Muscle of arm (tissue), 12 donors: ENCODE data around the gene ATP4B. TPM values are rescaled to one million over a fixed set of nuclear protein-coding genes. Genes with fewer than 3 reads are reported as not detected.

Source experiments
- DNase-seq: peaks from one replicate; pipeline ENCODE4 v3.0.0-alpha.2; 2013
- polyA plus RNA-seq, 12 donors: library from polyadenylated mRNA; unstranded; fragments of 120-200 nt; gene quantifications; one replicate each; pipeline ENCODE4 v1.2.1, GENCODE V29; 2013; ENCODE audit not compliant: insufficient read length in 12 of 12

The ATP4B gene
- polyA plus RNA-seq, 12 donors = 0.10 to 0.13 (median 0.12) TPM; not detected in 9

DNA sequence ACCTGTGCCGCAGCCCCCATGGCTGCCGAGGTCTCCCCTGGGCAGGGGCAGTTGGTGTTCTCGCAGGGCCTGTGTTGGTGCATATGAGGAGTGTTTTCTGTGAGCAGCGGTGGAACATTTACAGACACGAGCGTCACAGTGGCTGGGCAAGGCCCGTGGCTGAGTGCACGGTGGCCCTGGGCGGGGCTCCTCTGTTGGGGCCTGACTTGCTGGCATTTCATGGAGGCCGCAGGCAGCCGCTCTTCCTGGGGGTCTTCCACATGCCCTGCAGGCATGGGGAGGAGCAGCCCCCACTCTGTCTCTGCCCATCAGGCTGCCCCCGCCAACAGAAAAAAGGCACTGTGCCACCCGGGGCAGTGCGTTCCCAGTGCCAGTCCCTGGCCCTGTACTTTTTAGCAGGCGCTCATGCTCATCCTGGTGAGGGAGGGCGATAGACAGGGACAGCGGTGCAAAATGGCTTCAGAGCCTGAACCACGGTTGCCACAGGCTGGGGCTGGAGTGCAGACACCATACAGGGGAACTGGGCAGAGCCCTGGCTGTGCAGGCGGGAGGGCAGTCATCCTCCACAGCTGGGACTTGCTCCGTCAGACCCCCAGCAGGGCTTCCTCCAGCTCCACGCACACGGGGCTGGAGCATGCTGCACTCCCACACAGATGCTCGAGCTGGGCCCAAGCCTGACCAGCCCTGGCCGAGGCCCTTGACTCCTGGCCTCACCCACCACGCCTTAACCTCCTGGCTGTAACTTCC is 49.9 kb downstream of the ATP4B start:
- no peak for DNase-seq

DNA sequence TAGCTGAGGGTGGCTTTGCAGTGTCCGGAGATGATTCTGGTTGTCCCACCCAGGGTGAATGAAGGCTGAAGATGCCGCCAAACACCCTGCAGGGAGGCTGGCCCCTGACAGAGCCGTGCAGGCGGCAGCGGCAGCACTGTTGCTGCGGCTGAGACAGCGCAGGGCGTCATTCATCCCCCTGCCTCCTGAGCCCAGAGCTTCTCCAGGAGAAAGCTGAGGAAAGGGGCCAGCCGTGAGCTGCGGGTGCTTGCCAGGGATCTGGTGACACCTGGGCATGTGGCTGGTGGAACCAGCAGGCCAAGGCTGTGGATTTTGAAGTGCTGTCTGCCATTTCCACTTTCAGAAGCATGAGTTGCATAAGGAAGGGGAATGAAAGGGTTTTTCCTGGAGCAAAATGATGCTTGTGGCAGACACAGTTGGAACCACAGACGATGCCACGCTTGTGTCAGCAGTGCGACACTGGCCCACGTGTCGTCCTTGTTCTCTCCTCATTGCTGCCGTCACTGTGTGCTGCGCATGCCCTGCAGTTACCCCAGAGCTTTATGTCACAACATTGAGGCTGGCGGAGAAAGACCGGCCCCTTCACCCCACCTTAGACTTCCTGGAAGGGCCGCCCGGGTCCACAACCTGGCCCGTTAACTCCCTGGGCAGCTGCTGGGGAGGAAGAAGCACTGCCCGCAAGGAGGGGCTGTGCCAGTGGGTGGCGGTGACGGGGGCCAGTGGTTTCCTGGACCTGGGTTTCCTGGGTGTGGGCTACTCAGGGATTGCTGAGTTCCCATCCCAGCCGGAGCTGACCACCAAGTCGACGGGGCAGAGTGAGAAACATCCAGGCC is 50.7 kb downstream of the ATP4B start:
- DNase-seq = no peak

DNA sequence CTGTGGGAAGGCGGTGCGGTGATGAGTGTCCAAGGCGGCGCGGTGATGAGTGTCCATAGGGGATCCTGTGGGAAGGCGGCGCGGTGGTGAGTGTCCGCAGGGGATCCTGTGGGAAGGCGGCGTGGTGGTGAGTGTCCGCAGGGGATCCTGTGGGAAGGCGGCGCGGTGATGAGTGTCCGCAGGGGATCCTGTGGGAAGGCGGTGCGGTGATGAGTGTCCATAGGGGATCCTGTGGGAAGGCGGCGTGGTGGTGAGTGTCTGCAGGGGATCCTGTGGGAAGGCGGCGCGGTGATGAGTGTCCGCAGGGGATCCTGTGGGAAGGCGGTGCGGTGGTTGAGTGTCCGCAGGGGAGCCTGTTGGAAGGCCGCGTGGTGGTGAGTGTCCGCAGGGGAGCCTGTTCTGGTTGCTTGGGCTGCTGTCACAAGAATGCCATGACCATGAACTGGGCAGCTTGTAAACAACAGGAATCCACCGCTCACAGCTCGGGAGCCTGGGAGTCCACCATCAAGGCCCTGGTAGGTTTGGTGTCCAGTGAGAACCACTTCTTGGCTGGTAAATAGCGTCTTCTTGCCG is 52.0 kb downstream of the ATP4B start:
- DNase-seq = no peak

DNA sequence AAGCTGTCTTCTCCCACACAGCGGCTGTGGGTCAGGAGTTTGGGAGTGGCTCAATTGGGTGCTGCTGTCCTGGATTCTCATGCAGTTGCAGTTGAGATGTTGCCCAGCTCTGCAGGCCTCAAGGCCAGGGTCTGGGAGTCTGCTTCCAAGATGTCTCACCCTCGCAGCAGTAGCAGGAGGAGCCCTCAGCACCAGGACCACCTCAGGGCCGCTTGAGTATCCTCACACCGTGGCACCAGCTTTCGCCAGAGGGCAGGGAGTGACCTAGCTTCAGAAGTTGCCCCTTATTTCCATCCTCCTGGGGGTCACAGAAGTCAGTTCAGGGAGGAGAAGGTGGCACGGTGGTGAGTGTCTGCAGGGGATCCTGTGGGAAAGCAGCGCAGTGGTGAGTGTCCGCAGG is 52.5 kb downstream of the ATP4B start:
- DNase-seq = no peak

DNA sequence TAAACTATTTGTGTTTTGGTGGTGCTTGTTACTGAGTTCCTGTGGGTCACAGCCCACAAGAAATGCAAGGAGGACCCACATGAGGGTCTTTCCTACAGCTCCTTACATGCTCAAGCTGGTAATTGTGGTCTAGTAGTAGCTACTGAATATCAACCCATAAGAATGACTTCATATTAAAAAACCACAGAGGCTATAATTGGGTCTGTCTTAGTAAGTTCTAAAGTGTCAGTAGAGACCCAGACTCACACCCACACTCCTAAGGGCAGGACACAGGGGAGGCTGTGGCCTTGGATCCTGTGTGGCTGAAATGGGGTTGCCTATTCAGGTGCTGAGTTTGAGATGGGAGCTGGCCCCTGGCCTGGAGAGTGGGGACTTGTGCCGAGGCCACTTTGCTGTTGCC is 53.8 kb downstream of the ATP4B start:
- DNase-seq = no peak

DNA sequence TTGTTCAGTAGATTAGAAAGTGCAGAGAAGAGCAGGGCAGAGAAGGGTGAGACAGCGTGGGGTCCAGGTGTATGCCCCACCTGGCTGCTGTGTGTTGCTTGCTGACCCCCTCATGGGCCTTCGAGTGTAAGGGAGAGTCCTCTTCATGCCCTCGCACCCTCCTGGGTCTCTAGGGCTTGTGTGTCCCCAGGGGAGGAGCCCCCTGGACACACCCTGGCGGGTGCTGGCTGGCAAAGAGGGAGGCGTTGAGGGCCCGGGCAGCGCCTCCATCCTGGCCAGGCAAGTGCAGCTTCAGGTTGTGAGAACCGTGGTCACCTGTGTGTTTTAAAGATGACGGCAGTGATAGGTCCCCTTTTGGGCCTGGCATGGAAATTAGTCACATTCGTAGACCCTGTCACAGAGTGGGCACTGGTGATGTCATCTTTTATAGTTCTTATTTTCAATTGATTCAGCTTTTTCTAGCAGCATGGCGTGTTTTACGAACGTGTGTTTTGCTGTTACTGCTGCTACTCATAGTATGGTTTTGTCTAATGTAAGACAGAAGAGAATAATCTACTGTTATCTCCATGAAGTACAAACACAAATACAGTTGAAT is 54.8 kb downstream of the ATP4B start:
- no peak for DNase-seq

DNA sequence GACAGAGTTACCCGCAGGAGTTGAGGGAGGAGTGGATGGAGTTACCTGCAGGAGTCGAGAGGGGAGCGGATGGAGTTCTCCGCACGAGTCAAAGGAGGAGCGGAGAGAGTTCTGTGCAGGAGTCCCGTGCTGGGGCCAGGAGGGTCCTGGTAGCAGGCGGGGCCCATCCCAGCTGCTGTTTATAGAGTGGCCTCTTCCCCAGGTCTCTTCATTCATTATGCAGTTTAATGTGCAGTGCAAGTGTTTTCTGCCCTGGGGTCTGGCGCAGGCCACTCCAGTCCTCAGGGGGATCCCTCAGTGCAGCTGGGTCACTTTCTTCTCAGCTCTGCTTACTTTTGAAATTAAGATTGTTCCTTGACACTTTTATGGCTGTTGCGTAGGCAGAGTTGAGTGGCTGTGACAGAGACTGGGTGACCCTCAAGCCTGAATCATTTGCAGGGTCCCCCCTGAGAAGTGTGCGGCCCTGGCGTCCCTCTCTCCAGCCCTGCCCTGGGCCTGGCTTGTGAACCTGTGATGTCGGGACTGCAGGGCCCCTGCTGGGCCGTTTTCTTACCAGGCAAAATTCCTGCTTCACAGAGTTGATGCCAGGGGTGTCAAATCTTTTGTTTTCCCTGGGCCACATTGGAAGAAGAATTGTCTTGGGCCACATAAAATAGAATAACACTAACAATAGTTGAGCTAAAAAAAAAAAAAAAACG is 55.6 kb downstream of the ATP4B start:
- DNase-seq = no peak

DNA sequence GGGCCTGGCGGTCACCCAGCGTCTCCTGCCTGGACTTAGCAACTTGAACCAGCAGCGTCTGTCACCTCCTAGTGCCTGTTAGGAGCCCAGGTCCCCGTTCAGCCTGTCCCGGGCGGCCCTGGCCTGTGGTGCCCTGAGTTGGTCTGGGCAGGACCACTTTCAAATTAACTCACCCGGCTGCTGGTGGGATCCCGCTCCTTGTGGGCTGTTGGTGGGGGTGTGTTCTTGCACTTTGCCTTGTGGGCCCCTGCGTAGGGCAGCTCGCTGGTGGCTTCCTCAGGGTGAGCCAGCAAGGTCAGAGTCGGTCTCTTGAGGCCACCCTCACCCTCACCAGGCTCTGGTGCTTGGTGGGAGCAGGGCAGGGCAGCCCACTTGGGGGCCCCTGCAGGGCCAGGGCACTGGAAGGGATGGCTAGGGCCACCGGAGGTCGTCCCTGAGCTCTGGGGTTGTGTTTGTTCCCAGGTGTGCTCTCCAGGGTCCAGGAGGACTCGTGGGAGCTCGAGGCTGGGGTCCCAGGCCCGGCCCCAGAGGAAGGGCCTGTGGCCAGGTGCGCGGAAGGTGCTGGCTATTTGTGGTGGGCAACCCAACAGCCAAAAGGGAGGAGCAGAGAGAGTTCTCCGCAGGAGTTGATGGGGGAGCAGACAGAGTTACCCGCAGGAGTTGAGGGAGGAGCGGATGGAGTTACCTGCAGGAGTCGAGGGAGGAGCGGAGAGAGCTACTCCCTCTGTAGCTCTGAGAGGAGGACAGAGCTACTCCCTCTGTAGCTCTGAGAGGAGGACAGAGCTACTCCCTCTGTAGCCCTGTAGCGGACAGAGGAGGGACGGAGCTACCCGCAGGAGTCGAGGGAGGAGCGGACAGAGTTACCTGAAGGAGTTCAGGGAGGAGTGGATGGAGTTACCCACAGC is 56.6 kb downstream of the ATP4B start:
- DNase-seq = no peak

DNA sequence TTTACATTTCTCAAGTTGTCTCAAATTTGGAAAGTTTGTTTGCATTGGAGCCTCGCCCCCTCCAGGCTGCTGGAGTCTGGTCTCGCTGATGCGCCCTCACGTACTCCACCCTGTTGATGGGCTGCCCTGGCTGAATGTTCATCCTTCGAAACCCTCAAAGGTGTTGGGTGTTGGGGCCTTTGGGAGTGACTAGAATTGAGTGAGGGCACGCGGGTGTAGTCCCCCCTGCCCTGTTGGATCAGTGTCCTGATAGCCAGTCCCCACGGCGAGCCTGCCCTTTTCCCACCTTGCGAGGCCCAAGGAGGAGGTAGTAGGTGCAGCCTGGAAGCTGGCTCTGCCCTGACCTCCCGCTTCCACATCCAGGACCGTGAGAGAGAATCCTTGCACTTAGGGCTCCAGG is 58.6 kb downstream of the ATP4B start:
- no peak for DNase-seq

Other genes starting within 250 kb of the ATP4B start
- 100 to 1,000 TPM in 10 of 12 donors, 10 to 100 TPM in 1, not detected in 1; 81.3 to 348 (median 219) TPM for gene ADPRHL1, start 204.7 kb downstream of the ATP4B start, polyA plus RNA-seq
- 10 to 100 TPM in 10 of 12 donors, 1 to 10 TPM in 1, not detected in 1; 8.0 to 21.9 (median 15.7) TPM for gene DCUN1D2, start 167.5 kb downstream of the ATP4B start, polyA plus RNA-seq
- gene TFDP1, start 73.4 kb downstream of the ATP4B start, polyA plus RNA-seq = 10 to 100 TPM in 11 of 12 donors, not detected in 1; 46.7 to 69.4 (median 59.0) TPM
- gene GRK1, start 9.0 kb upstream of the ATP4B start, polyA plus RNA-seq = under 1 TPM in 9 of 12 donors, not detected in 3; 0.05 to 0.45 (median 0.22) TPM
- 10 to 100 TPM in 1 of 12 donors, 1 to 10 TPM in 9, not detected in 2; 4.6 to 12.2 (median 6.0) TPM for gene TMEM255B, start 101.0 kb upstream of the ATP4B start, polyA plus RNA-seq
- gene GAS6, start 205.9 kb upstream of the ATP4B start, polyA plus RNA-seq = 10 to 100 TPM in 11 of 12 donors, not detected in 1; 20.9 to 61.4 (median 31.5) TPM